Stimulated activated CD4-positive, alpha-beta T cell treated with anti-CD3 and anti-CD28 coated beads, Interleukin-12 subunit alpha, Interleukin-12 subunit beta, amount 100 ng/mL, for 48 hours (primary cell): ENCODE data around the gene SYS1.

Source experiments
- DNase-seq, 3 donors: peaks; one replicate each; pipeline ENCODE4 v3.0.0-alpha.2; 2020; ENCODE audit warnings: low read depth in 2 of 3, low spot score in 1 of 3

The SYS1 gene

GRCh38 chr20:45362804-45363610 is at the start of gene SYS1:
Gene SYS1, plus strand, starts transcription at chr20:45363156. Its CDS starts 376 bp downstream, at chr20:45363532.
- peak; percentile 97 to 99 (median 98) for DNase-seq

- DNase-seq, result no peak
These were observed 49.0 kb upstream of the SYS1 start for GRCh38 chr20:45313943-45314342.

- no peak for DNase-seq
These were observed 47.3 kb upstream of the SYS1 start for GRCh38 chr20:45315672-45316071.

DNA sequence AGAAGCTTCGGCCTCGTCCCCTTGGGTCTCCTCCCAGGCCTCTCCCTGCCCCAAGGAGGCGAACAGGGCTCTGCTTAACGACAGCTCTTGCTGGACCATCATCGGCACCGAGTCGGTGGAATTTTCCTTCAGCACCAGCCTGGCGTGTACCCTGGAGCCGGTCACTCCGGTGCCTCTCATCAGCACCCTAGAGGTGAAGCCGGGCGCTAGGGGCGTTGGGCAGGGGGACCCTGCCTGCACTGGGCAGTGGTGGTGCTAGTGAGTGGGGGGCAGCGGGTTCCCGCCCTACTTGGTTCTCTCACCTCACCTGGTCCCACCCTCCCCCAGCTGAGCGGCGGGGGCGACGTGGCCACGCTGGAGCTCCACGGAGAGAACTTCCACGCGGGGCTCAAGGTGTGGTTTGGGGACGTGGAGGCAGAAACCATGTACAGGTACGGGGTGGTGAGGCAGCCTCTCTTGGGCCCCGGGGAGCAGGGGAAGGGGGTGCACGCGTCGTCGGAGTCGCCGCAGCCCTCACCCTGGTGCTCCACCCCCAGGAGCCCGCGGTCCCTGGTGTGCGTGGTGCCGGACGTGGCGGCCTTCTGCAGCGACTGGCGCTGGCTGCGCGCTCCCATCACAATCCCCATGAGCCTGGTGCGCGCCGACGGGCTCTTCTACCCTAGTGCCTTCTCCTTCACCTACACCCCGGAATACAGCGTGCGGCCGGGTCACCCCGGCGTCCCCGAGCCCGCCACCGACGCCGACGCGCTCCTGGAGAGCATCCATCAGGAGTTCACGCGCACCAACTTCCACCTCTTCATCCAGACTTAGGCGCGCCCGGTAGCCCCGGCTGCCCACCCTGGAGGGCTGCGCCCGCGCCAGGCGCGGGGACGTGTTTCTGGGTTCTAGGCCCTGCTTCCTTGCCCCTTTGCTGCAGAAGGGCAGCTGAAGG is 46.5 kb upstream of the SYS1 start:
- no peak for DNase-seq

DNA sequence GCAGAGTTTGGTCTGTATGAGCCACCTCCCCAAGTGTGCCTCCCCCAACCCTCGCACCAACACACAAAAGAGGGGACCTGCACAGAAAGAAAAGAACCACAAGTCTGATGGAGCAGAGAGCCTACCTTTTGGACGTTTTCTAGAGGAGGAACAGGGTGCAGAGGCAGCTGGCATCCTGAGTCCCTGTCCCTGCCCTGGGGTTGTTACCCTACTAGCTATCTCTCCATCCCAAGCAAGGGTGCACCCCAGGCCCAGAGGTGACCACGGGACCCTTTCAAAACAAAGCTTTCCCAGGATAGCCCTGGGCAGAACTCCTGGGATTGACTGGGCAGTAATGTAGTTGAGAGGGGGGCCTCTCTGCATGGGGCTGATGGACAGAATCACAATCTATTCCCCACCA is 45.1 kb upstream of the SYS1 start:
- DNase-seq, result no peak

DNA sequence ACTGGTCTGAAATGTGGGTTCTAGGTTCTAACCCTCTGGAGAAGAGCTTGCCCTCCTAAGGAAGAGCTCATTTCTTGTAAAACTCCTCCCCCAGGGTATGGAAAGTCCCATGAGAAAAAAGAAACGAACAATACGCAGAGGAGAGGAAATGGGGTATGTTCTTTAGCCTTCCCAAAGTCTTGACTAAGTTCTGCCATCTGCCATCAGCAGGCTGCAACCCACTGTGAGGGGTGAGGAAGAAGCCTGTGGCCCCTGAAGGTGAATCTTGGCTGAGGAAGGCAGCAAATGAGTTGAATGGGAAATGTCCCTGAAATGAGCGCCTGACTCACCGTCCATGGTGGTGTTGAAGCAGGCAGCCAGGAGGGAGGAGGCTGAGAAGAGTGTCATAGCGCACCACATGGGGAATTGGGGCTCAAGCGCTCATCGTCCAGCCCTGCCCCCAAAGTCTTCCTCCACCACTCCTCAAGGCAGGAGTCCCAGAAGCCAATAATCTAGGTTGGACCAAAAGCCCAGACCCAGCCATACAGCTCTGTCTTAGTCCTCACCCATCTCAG is 44.5 kb upstream of the SYS1 start:
- DNase-seq, result no peak

DNA sequence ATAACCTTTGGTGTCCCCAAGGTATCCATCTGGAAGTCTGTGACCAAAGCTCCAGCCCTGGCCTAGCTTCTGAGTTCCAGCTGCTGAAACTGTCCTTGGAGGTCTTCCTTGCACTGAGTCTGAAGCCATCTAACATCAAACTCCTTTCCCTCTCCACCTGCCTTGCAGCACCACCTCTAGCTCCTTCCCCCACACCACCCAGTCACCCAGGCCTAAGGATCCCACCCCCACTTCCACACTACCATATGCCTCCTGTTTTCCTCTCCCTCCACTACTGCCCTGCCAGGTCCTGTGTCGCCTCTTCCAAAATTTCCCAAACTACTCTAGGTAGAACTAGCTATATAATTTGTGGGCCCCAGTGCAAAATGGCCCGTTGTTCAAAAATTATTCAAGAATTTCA is 44.0 kb upstream of the SYS1 start:
- no peak for DNase-seq

- no peak for DNase-seq
These were observed 41.9 kb upstream of the SYS1 start for GRCh38 chr20:45320948-45321595.

- no peak for DNase-seq
These were observed 40.0 kb upstream of the SYS1 start for GRCh38 chr20:45322952-45323383.

DNA sequence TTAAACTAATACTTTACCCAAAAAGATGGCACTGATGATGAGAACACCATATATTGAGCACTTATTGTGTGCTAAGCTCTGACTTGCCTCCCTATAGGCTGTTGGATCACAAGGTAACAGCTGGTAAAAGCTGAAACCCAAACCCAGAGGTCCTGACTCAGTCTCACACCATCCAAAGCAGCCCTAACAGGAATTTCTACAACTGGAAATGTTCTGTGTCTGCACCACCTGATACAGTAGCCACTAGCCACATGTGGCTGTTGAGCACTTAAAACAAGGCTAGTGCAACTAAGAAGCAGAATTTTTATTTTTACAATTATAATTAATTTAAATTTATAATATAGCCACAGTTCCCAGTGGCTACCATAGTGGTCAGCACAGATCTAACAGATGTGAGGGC is 39.2 kb upstream of the SYS1 start:
- no peak for DNase-seq

- no peak for DNase-seq
These were observed 37.6 kb upstream of the SYS1 start for GRCh38 chr20:45325371-45325770.

DNA sequence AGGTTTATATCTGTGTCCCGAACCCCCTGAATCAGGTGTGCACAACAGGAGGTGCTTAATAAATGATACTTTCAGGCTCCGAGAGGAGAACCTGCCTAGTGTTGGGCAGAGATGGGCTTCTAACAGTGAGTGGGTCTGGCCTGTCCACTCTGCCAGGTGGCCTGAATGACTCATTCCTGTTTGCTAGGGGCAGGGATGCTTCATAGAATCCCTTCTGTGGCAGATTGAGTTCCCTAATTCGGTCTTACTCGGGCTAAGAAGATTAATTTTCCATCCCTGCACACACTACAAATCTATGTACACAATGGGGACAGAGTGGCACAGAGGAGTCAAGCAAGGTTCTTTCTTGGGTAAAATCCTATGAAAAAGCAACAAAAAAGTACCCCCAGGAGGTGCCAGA is 34.5 kb upstream of the SYS1 start:
- DNase-seq, result no peak

- DNase-seq, result no peak
These were observed 33.2 kb upstream of the SYS1 start for GRCh38 chr20:45329497-45330319.

DNA sequence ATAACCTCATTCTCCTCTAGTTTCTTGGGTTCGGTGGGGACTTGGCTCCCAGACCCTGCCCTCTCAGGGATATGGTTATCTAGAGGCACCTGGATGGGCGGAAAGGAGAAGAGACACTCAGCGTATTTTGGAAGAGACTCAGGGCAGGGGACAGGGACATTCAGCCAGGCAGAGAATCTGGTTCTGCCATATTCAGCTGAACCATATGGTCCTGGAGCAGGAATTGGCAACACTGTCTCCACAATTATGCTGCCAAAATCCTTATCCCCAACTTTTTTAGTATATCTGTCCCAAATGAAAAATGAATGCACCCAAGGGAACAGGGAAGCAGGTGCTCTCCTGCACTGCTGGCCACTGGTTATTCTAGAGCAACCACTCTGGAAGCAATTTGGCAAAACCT is 32.5 kb upstream of the SYS1 start:
- no peak for DNase-seq

DNA sequence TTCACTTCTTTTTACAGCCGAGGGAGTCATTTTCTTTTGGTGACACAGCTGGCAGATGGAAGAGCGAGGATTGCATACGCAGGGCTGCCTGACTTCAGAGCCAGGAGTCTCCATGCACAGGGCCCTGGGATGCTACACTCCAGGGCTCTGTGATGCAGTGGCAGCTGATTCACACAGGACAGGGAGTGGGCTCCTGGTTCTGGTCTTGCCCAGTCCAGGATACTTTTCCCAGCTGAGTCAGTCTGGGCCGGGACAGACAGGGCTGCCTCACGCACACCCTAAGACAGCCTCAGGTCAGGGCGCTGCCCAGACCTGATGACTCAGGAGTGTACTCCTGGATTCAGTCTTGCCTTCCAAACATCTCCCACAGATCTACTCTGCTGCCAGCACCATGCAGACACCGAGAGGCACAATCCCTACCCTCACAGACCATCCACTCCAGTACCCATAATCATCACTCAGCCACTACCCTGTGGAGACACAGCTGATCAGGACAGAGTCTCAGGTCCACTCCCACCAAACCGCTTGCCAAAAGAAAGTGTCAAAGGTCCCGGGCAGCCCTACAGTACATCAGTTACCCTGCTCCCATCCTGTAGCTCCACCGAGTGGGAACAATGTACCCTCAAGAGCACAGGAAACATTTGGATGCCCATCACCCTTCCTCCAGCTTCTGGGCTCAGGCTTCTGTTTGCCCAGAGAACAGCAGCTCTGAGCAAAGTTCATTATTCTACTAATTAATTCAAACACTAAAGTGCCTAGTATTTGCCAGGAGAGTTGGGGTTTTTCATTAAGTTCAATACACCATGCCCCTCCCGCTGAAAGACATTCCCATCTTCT is 26.2 kb upstream of the SYS1 start:
- no peak for DNase-seq

DNA sequence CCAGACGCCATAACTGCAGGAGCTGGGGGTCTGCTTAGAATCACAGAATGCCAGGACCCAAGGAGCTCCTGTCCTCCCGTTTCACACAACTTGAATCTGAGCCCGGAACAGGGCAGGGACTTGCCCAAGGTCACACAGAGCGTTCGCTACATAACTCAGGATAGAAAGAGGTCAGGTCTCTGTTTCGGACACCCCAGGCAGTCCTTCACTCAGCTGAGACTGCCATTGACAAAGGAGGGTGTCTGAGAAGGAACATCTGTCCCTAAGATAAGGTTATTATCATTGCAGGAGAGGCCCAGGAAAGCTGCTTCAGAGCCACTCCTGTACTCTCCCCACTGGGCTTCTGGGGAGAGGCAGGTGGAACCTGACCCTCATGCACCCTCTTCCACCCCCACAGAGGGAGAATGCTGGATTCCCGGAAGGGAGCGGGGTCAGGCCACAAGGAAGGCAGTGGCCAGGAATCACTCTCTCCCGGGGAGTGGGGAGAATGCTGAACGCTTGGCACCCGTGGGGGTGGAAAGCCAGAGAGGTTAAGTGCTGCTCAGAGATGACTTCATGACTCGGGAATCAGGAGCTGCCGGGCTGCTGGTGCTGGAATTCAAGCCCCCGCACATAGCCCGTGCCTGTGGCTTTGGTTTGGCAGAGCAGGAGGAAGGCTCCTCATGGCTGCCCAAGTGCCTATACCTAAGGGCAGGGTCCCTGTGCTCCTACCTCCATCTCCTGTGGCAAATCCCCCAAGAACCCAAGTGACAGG is 25.4 kb upstream of the SYS1 start:
- no peak for DNase-seq

DNA sequence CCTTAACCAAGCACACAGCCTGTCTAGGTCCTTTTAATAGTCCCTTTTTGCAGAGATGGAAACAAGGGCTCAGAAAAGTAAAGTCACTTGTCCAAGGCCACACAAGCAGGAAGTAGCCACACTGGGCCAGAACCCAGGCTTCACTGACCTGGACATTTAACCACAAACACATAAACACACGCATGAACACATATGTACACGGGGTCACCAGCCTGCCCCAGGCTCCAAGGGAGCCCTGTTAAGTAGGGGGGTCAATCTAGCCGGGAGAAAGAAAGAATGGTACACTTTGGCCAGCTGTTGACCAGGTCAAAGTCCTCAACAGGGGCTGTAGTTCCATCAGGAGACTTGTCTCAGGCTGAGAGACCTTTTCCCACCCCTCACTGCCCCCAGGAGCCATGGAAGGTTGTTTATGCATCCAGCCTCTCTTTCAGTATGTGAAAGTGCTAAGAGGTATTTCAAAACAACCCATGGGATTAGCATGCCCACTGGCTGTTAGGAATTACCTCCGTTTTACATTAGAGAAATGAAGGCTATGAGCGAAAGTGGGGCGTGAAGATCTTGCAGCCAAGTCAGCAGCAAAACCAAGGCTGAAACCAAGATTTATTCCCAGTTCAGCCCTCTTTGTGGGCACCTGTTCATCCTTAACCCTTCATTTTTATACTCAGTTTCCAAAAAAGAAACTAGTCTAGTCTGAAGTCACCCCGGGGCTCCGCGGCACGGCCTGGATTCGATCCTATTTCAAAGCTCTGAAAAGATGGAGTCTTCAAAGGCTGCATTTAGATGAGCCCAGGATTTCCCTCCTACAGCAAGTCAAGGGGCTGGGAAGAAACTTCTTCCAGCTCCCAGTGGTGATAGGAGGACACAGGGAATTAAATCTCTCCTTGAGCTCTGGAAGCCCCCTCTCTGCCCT is 24.6 kb upstream of the SYS1 start:
- no peak for DNase-seq

- no peak for DNase-seq
These were observed 23.9 kb upstream of the SYS1 start for GRCh38 chr20:45339084-45339483.
